NT2/D1 (cell line): ENCODE data around the gene CCDC174.

ENCODE experiments used
- SUZ12 ChIP-seq: IDR thresholded peaks from 2 replicates; pipeline ENCODE4 v1.6.1; 2011; ENCODE audit not compliant: insufficient read length, insufficient read depth; ENCODE audit errors: extremely low read depth
- YY1 ChIP-seq: IDR thresholded peaks from 2 replicates; pipeline ENCODE4 v1.6.1; 2011; ENCODE audit not compliant: insufficient read length, insufficient read depth
- ZNF274 ChIP-seq: IDR thresholded peaks from 2 replicates; pipeline ENCODE4 v1.6.1; 2011; ENCODE audit warnings: mild to moderate bottlenecking, low read depth, low read length

GRCh38 chr3:14622368-14622767 is 29.2 kb upstream of the CCDC174 start:
- TF ChIP-seq ZNF274 (no peak), SUZ12 (no peak), YY1 (no peak)
